GM12801 (cell line): ENCODE measurements around the gene KLHL3.

ENCODE experiments used
- TF ChIP-seq, protein P1 (sequence below): IDR thresholded peaks from one replicate; pipeline ENCODE4 v1.5.1; 2011; ENCODE audit warnings: control low read depth; ENCODE audit not compliant: insufficient read length; ENCODE audit errors: extremely low read depth

Gene KLHL3

GRCh38 chr5:137705106-137705505, 30.8 kb downstream of the KLHL3 start:
- TF ChIP-seq, protein P1, sequence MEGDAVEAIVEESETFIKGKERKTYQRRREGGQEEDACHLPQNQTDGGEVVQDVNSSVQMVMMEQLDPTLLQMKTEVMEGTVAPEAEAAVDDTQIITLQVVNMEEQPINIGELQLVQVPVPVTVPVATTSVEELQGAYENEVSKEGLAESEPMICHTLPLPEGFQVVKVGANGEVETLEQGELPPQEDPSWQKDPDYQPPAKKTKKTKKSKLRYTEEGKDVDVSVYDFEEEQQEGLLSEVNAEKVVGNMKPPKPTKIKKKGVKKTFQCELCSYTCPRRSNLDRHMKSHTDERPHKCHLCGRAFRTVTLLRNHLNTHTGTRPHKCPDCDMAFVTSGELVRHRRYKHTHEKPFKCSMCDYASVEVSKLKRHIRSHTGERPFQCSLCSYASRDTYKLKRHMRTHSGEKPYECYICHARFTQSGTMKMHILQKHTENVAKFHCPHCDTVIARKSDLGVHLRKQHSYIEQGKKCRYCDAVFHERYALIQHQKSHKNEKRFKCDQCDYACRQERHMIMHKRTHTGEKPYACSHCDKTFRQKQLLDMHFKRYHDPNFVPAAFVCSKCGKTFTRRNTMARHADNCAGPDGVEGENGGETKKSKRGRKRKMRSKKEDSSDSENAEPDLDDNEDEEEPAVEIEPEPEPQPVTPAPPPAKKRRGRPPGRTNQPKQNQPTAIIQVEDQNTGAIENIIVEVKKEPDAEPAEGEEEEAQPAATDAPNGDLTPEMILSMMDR: no peak

DNA sequence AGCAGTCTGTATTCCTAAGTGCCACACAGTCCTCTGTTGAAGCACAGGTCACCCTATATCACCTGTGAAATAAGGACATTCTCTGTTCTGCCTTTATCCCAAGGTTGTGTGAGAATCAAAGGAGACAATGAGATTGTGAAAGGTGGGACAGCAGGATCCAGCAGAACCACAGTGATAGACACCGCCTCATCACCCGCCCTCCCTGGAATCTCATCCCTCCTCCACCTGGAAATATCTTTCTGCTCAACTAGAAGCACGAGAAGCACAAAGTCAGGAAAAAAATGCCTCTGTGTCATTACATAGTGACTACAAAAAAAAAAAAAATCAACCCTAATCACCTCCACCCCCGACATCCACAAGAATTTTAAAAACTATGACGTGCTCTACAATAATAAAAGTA, 32.3 kb downstream of the KLHL3 start:
- TF ChIP-seq, protein P1: no peak

DNA sequence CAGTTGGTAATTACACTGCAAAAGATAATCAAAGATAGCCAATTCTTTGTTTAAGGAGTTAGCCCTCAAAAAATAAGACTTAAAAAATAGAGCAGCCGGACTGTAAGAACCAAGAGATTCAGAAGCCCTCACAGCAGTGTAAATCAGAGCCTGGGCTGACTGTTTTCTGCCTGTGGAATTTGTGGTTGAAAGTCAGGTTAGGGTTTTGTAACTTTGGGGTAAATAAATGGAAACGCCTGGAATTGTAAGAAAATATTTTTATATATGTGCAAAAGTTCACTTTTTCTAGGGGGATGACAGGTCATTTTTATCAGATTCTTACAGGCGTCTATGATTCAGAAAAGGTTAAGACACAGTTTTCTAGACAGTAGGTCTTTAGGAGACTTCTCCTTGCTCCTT, 35.6 kb downstream of the KLHL3 start:
- TF ChIP-seq, protein P1: no peak

DNA sequence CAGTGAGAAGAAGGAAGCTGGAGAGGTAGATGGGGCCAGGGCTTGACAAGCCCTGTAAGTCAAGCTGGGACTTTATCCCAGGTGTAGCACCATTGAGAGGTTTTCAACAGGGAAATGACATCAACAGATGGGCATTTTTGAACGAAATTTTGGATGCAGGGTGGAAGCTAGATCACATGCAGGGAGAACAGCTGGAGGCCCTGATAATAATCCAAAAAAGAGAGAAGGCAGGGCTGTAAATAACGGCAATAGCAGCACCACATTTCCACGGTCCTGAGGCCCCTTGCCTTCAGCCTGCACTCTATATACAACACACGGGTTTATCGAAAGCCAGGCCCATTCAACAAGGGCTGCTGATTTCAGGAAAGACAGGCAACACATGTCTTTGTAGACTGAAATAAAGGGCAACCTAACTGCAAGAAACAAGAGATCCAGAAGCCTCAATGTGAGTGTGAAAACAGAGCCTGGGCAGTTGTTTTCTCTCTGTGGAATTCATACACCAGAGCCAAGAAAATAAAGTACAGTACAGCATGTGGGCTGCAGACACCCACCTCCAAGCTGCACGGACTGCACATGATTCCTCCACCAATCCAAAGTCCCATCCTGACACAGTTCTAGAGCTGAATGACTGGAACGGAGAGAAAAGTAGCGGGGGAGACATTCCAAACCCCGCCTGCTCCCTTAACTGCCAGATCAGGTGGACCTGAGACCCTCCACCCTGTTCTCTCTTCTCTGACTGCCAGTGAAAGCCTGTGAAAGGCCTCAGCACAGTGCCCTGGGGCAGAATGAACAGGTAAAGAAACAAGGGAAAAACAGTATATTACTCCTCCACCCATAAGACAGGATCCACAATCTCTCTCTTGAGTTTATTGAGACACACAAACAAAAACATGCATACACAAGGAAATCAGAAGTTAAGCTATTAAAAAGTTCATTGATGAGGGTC, 36.3 kb downstream of the KLHL3 start:
- TF ChIP-seq, protein P1: no peak

- TF ChIP-seq, protein P1: no peak
Measured at GRCh38 chr5:137696481-137696880, 39.4 kb downstream of the KLHL3 start.

DNA sequence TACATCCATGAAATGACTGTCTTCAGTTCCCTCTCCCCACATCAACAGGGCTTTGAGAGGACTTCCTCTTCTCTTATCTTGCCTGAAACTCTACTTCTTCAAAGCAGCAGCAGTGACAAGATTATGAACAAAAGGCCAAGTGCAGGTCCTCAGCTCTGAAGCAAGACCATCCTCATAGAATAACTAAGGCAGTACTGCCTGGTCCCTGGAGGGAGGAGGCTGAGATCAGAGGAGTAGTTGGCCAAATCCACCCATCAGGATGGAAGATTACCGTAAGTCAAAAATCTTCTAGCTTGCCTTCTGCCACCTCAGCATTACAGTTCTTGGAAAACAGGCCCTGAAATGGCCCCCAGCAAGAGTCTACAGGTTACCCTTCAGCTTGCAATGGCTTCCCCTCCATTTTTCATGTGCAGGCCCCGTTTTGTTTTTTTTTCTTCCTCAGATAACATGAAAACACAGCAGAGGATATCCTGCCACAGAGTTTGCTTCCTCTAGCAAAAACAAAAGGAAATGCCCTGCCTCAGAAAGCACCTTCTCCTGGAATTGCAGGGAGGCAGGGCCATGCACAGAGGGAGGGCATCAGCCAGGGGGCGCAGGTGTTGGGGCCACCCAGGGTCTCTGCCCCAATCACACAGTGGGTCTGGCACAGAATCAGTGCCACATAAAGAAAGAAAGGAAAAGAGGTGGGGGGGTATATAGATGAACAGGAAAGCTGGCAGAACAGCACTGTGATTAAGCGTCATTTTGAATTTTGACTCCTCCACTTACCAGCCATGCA, 40.0 kb downstream of the KLHL3 start:
- TF ChIP-seq, protein P1: no peak

DNA sequence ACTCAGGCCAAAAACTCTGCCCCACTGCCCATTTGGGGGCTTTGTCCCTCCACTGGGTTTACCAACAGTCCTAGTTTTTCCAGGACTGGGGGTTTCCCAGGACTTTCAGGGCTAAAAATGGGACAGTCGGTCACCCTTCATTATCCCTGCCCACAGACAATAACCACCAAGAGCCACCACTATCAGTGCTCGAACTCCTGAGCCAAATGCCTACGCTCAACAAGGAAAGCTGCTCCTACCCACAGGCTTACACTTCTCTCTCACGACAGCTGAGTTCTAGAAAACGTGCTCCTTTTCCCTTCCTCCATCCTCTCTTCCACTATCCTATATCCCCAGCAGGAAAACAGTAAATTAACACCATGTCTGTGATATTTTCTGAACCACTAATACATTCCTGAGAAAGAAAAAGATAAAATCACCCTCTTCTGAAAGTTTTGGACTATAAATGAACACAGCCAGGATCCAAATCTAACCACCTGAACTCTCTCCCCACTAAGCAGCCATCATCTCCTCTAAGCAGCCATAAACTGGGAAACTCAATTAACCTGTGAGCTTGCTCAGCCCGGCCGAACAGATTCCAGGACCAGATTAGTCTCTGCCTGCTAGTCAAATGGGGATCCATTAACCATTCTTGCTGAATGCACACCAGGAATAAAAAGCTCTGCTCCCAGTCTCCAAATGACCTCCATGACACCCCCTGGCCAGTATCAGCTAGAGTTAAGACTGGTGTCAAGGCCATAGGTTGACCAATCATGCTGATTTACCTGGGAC, 41.8 kb downstream of the KLHL3 start:
- TF ChIP-seq, protein P1: no peak
